HL-60 (cell line): Measurements from ENCODE around the gene ANKFY1.

Experiments used
- DNase-seq, 2 experiments: peaks; one replicate each; pipeline ENCODE4 v3.0.0-alpha.2; 2010 to 2020; ENCODE audit warnings: low read depth in 1 of 2, low spot score in 1 of 2
- H3K27ac ChIP-seq: fragments of 250-450 bp; sonication (Bioruptor Pico); replicated peaks from 2 replicates; pipeline ENCODE4 v1.5.1; 2020; ENCODE audit warnings: mild to moderate bottlenecking, moderate library complexity
- H3K27me3 ChIP-seq: fragments of 250-450 bp; sonication (Bioruptor Pico); 2 replicates; pipeline ENCODE4 v1.5.1; 2021; ENCODE audit warnings: mild to moderate bottlenecking, moderate library complexity; ENCODE audit not compliant: insufficient read depth, poor library complexity, severe bottlenecking
- H3K4me3 ChIP-seq: replicated peaks from 2 replicates; pipeline ENCODE4 v1.5.1; 2011; ENCODE audit warnings: mild to moderate bottlenecking, control low read depth, low read length; ENCODE audit not compliant: insufficient read depth
- GABPA ChIP-seq: IDR thresholded peaks from 2 replicates; pipeline ENCODE4 v1.6.1; 2012; ENCODE audit warnings: low read depth
- POLR2AphosphoS5 ChIP-seq: IDR thresholded peaks from 2 replicates; pipeline ENCODE4 v1.6.1; 2012; ENCODE audit warnings: low read depth
- SPI1 ChIP-seq: IDR thresholded peaks from 2 replicates; pipeline ENCODE4 v1.6.1; 2012; ENCODE audit warnings: low read depth, mild to moderate bottlenecking, borderline replicate concordance
- TF ChIP-seq, protein P1 (sequence below): IDR thresholded peaks from one replicate; pipeline ENCODE4 v1.5.1; 2011; ENCODE audit warnings: low read length, control low read depth, inconsistent platforms; ENCODE audit not compliant: insufficient read depth
- TF ChIP-seq, protein P2 (sequence below): IDR thresholded peaks from 2 replicates; pipeline ENCODE4 v1.6.1; 2012; ENCODE audit warnings: low read depth; ENCODE audit not compliant: insufficient replicate concordance

Gene ANKFY1

GRCh38 chr17:4248504-4249277 lies 15.1 kb downstream of the ANKFY1 start:
- H3K27me3 ChIP-seq: no peaks in the 10 kb centered on the region
- DNase-seq: no peak
- TF ChIP-seq SPI1 (no peak), GABPA (no peak)
- TF ChIP-seq, protein P1, sequence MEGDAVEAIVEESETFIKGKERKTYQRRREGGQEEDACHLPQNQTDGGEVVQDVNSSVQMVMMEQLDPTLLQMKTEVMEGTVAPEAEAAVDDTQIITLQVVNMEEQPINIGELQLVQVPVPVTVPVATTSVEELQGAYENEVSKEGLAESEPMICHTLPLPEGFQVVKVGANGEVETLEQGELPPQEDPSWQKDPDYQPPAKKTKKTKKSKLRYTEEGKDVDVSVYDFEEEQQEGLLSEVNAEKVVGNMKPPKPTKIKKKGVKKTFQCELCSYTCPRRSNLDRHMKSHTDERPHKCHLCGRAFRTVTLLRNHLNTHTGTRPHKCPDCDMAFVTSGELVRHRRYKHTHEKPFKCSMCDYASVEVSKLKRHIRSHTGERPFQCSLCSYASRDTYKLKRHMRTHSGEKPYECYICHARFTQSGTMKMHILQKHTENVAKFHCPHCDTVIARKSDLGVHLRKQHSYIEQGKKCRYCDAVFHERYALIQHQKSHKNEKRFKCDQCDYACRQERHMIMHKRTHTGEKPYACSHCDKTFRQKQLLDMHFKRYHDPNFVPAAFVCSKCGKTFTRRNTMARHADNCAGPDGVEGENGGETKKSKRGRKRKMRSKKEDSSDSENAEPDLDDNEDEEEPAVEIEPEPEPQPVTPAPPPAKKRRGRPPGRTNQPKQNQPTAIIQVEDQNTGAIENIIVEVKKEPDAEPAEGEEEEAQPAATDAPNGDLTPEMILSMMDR: no peak
- H3K4me3 ChIP-seq: no peak overlapping the region
- H3K27ac ChIP-seq: no peak overlapping the region

DNA sequence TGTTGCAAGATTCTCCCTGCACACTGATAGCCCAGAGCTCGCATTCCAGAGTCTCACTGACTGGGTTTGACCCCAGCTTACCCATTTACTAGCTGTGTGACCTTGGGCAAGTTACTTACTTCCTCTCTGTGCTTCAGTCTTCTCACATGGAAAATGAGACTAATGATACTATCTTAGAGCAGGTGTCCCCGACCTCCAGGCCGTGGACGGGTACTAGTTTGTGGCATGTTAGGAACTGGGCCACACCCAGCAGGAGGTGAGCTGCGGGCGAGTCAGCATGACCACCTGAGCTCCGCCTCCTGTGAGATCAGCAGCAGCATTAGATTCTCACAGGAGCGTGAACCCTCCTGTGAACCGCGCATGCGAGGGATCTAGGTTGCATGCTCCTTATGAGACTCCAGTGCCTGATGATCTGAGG lies 15.8 kb downstream of the ANKFY1 start:
- TF ChIP-seq, protein P2, sequence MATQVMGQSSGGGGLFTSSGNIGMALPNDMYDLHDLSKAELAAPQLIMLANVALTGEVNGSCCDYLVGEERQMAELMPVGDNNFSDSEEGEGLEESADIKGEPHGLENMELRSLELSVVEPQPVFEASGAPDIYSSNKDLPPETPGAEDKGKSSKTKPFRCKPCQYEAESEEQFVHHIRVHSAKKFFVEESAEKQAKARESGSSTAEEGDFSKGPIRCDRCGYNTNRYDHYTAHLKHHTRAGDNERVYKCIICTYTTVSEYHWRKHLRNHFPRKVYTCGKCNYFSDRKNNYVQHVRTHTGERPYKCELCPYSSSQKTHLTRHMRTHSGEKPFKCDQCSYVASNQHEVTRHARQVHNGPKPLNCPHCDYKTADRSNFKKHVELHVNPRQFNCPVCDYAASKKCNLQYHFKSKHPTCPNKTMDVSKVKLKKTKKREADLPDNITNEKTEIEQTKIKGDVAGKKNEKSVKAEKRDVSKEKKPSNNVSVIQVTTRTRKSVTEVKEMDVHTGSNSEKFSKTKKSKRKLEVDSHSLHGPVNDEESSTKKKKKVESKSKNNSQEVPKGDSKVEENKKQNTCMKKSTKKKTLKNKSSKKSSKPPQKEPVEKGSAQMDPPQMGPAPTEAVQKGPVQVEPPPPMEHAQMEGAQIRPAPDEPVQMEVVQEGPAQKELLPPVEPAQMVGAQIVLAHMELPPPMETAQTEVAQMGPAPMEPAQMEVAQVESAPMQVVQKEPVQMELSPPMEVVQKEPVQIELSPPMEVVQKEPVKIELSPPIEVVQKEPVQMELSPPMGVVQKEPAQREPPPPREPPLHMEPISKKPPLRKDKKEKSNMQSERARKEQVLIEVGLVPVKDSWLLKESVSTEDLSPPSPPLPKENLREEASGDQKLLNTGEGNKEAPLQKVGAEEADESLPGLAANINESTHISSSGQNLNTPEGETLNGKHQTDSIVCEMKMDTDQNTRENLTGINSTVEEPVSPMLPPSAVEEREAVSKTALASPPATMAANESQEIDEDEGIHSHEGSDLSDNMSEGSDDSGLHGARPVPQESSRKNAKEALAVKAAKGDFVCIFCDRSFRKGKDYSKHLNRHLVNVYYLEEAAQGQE: no peak
- TF ChIP-seq SPI1 (no peak), POLR2AphosphoS5 (no peak), GABPA (no peak)
- TF ChIP-seq, protein P1: no peak
- no peak for DNase-seq
- Histone ChIP-seq H3K4me3 (no peak overlapping the region), H3K27me3 (no peaks in the 10 kb centered on the region), H3K27ac (no peak overlapping the region)

DNA sequence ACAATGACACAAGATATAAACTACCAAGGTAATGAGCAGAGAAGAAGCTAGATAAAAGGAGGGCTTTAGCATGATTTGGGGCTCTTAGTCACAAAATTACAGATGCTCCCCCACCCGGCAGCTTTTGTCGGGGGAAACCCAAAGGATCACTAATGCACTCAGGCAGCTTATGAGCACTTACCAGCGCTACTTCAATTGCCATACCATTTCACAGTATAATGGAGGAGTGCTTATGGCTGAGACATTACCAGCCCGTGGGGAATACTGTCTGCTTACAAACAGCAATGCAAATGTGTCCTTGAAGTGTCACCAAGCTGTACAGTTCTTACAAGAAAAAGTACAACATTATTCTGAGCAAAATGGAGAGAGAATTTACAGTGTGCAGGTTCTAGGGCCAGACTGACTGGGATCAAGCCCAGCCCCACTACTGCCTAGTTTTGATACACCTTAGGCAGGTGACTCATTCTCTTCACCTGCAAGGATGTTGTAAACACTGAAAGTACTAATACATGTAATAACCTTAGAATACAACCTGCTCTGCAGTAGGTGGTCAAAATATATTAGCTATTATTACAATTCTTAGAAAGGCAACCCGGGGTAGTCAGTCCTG lies 16.3 kb downstream of the ANKFY1 start:
- H3K27me3 ChIP-seq: no peaks in the 10 kb centered on the region
- TF ChIP-seq, protein P1: no peak
- TF ChIP-seq, protein P2: no peak
- no peak for TF ChIP-seq SPI1
- no peak for TF ChIP-seq POLR2AphosphoS5
- no peak for TF ChIP-seq GABPA
- H3K27ac ChIP-seq: no peak overlapping the region
- H3K4me3 ChIP-seq: no peak overlapping the region
- DNase-seq: no peak
